AG09319 (cell line): ENCODE data around the gene NMNAT1.
"Not testable (repeated sequence)": the region's sequence is repeated elsewhere in the genome, so short reads cannot be mapped to it uniquely, and the experiment has no call there.

Experiments
- DNase-seq: peaks from one replicate; pipeline ENCODE4 v3.0.0-alpha.2; 2010; ENCODE audit warnings: low read depth; ENCODE audit errors: extremely low read depth
- CTCF ChIP-seq: IDR thresholded peaks from 2 replicates; pipeline ENCODE4 v1.5.1; 2011; ENCODE audit warnings: low read depth, mild to moderate bottlenecking, inconsistent platforms, low read length, moderate library complexity

NMNAT1 gene

GRCh38 chr1:9996624-9997582, 53.6 kb downstream of the NMNAT1 start, which contains the start of gene RBP7:
Gene RBP7 (plus strand): TSS chr1:9997228. CDS start chr1:9997259, 31 bp downstream.
- TF ChIP-seq CTCF = no peak

DNA sequence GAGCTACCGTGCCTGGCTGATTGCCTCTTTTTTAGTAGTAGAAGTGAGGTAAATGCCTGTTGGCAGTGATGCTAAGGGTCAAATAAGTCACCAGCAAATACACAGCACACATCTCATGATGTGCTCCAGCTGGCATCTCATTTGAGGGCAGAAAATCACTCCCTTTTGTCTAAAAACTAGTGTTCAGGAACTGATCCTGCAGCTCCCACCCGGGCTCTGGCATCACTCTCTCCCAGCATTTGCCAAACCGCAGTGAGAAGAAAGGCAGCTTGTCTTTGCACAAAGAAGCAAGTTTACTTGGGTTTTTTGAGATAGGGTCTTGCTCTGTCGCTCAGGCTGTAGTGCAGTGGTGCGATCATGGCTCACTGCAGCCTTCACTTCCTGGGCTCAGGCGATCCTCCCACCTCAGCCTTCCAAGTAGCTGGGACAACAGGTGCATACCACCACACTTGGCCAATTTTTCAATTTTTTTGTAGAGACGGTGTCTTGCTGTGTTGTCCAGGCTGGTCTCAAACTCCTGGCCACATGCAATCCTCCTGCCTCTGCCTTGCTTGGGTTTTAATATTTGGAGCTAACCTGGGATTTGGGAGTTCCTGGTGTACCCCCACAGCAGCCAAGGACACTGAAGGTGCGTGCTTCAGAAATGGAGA, 57.9 kb downstream of the NMNAT1 start:
- no peak for TF ChIP-seq CTCF
- no peak for DNase-seq

More at GRCh38 chr1:9996624-9997582, 53.6 kb downstream of the NMNAT1 start, which contains the start of gene RBP7:
- DNase-seq = no peak

GRCh38 chr1:10005248-10005647, 62.0 kb downstream of the NMNAT1 start:
- DNase-seq = not testable (repeated sequence)

- DNase-seq = no peak
- no peak for TF ChIP-seq CTCF
Measured at GRCh38 chr1:10007169-10007568, 63.9 kb downstream of the NMNAT1 start.

- TF ChIP-seq CTCF = no peak
- DNase-seq = no peak
Measured at GRCh38 chr1:10014016-10014415, 70.7 kb downstream of the NMNAT1 start.

DNA sequence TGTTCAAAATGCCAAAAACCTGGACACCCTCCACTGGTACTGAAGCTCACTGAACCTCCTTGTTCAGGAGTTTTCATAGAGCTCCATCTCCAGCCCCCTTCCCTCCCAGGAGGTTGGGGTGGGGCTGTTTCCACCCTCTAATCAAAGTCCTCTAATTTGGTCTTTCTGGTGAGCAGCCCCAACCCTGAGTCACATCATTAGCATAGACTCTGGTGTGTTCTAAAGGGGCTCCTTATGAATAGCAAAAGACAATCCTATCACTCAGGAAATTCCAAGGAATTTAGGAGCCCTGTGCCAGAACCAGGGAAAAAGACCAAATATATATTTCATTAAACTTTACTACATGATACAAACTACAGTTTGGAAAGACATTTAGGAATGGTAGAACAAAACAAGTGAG, 76.3 kb downstream of the NMNAT1 start:
- no peak for TF ChIP-seq CTCF
- no peak for DNase-seq

DNA sequence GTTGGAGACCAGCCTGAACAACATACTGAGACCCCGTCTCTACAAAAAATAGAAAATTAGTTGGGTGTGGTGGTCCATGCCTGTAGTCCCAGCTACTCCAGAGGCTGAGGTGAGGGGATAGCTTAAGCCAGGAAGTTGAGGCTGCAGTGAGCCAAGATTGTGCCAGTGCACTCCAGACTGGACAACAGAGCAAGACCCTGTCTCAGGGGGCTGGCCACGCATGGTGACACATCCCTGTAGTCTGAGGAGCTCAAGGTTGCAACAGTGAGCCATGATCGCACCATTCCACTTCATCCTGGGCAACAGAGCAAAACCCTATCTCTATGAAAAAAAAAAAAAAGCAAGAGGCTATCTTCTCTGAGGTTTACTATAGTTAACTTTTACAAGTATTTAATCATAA, 76.8 kb downstream of the NMNAT1 start:
- no peak for TF ChIP-seq CTCF

GRCh38 chr1:10020678-10021077, 77.4 kb downstream of the NMNAT1 start:
- DNase-seq = not testable (repeated sequence)

More for the DNA sequence above, 76.8 kb downstream of the NMNAT1 start:
- DNase-seq = no peak

DNA sequence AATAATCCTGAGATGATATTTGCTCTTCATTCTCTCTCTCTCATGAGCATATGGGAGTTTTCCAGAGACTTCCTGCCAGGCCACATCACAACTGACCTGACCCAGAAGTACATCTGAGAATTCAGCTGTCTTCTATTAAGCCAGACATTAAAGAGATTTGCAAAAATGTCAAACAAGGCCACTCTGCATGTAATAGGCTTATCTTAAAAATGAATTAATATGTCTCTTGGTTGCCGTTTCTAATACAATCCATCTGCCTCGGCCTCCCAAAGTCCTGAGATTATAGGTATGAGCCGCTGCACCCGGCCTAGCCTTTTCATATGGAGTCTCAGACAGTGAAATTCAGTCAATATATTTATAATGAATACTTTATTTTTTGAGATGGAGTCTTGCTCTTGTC, 78.7 kb downstream of the NMNAT1 start:
- not testable (repeated sequence) for DNase-seq
